Stomach smooth muscle (tissue), 2 donors: ENCODE data around the gene CADPS.

Experiments used
- H3K27ac ChIP-seq: one replicate; pipeline ENCODE4 v1.7.0; 2013; ENCODE audit warnings: mild to moderate bottlenecking, low read length, inconsistent platforms
- H3K27me3 ChIP-seq, 2 donors: one replicate each; pipeline ENCODE4 v1.7.0; 2013; ENCODE audit warnings: low read length in 2 of 2; ENCODE audit not compliant: insufficient read depth in 2 of 2, control insufficient read depth in 1 of 2
- H3K36me3 ChIP-seq, 2 donors: one replicate each; pipeline ENCODE4 v1.7.0; 2013; ENCODE audit warnings: low read length in 2 of 2; ENCODE audit not compliant: control insufficient read depth in 2 of 2, insufficient read depth in 2 of 2
- H3K4me1 ChIP-seq: one replicate; pipeline ENCODE4 v1.7.0; 2013; ENCODE audit warnings: low read length; ENCODE audit not compliant: control insufficient read depth, insufficient read depth
- H3K4me3 ChIP-seq, 2 donors: one replicate each; pipeline ENCODE4 v1.7.0; 2013; ENCODE audit warnings: low read length in 2 of 2
- H3K9ac ChIP-seq, 2 donors: one replicate each; pipeline ENCODE4 v1.7.0; 2013; ENCODE audit warnings: low read length in 2 of 2, mild to moderate bottlenecking in 1 of 2
- H3K9me3 ChIP-seq, 2 donors: one replicate each; pipeline ENCODE4 v1.7.0; 2013; ENCODE audit warnings: low read length in 2 of 2; ENCODE audit not compliant: control insufficient read depth in 2 of 2
- donor health status: healthy.
- donor health status: Pancreatic carcinoma.

CADPS gene

DNA sequence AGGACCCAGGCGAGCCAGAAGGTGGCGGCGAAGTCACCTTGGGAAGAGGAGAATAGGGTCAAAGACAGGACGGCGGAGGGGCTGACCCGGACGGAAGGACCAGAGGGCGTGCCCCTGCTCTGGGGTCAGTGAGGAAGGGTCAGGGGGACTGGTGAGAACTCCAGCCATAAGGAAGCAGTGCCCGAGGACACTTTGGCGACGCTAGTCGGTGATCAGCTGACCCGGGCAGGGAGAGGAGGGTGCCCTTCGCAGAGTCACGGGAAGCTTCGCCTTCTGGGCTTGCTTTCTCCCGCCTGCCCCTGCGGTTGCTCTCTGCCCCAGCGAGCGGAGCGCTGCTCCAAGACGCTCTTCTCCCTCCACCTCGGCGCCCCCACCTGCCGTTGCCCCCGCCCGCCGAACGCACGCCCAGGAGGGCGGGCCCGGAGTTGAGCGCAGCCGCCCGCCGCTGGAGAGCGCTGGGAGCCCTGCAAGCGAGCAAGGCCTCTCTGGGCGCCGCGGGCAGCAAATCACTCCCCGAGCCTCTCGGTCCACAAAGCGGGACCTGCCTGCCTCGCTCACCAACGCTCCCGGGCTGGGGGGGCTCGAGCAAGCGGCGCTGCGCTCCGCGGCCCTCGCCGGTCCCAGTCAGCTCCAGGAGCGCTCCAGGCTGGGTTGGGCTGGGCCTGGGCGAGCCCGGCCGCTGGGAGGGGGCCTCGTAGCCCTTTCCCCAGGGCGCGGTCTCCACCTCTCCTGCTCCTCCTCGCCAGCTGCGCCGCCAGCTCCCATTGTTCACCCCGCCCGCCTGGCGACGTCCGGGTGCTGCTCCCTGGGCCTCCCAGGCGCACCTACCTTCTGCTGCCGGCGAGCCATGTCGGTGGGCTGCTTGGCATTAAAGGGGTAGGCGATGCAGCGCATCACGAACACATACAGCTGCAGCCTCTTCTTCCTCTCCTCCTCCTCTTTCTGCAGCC, 1.2 kb downstream of the CADPS start:
- Histone ChIP-seq H3K36me3 (no peaks in the 10 kb centered on the region), H3K4me3 (peak overlapping the region; percentile 45 to 64), H3K4me1 (peaks cover 11% of the 10 kb centered on the region), H3K9ac (no peak overlapping the region), H3K27ac (no peak overlapping the region), H3K9me3 (peaks cover 0 to 5% of the 10 kb centered on the region in 2 donors), H3K27me3 (peaks cover 25 to 34% of the 10 kb centered on the region in 2 donors)

DNA sequence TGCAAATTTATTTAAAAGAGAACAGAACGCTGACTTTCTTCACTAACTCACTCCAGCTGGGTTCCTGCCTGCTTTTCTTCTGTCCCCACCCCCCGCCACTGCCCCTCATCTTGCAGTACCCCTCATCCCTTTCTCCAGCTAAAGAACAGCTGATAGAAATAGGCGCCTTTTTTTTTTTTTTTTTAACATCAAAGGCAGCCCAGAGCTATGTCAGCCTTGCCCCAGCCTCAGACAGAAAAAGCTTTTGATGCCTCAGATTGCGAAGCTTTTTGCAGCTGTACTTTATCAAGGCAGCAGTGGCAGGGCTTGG, 1.8 kb downstream of the CADPS start:
- H3K9ac ChIP-seq: no peak overlapping the region
- peaks cover 11% of the 10 kb centered on the region for H3K4me1 ChIP-seq
- no peak overlapping the region for H3K27ac ChIP-seq
- peaks cover 0 to 5% of the 10 kb centered on the region in 2 donors for H3K9me3 ChIP-seq
- peak overlapping the region; percentile 45 to 64 for H3K4me3 ChIP-seq
- H3K27me3 ChIP-seq: peaks cover 25 to 34% of the 10 kb centered on the region in 2 donors
- no peaks in the 10 kb centered on the region for H3K36me3 ChIP-seq

DNA sequence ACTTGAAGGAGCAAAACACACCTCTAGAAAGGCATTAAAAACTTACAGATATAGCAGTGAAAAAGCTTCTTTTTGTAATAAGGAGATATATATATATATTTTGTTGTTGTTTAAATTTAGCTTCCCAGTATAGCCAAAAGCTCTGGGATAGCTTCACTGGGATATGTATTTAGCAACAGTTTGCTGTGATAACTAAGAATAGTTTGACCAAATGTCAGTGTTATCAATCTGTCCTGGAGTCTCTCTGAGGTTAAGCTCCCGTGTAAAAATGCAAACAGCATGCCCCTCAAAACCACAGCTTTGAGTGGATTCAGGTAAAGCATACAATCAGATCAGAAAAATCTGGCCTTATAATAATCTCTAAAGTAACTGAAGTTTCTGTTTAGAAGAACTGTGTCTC, 2.9 kb downstream of the CADPS start:
- Histone ChIP-seq H3K27me3 (peaks cover 22 to 34% of the 10 kb centered on the region in 2 donors), H3K27ac (no peak overlapping the region), H3K9ac (no peak overlapping the region), H3K4me1 (peaks cover 11% of the 10 kb centered on the region), H3K36me3 (no peaks in the 10 kb centered on the region), H3K9me3 (peaks cover 0 to 5% of the 10 kb centered on the region in 2 donors), H3K4me3 (no peak overlapping the region)

DNA sequence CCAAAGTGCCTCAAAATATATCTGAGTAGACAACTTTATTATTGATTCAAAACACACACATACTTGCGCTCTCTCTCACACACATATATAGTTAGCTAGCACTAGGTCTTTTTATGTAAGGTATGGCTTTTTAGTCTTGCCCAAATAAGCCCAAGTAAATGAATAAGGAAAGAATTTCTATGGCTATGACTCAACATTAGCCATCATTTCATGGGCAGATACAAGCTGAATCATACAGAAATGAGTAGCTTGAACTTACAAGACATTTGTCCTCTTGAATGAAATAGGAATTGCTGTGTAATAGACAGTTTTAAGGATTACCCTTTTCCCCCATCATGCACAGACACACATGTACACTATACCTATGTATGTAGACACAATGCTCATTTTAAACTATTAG, 4.9 kb downstream of the CADPS start:
- H3K36me3 ChIP-seq: no peaks in the 10 kb centered on the region
- peaks cover 11% of the 10 kb centered on the region for H3K4me1 ChIP-seq
- H3K4me3 ChIP-seq: no peak overlapping the region
- no peak overlapping the region for H3K9ac ChIP-seq
- peaks cover 11 to 15% of the 10 kb centered on the region in 2 donors for H3K27me3 ChIP-seq
- H3K27ac ChIP-seq: no peak overlapping the region
- H3K9me3 ChIP-seq: no peaks in the 10 kb centered on the region

DNA sequence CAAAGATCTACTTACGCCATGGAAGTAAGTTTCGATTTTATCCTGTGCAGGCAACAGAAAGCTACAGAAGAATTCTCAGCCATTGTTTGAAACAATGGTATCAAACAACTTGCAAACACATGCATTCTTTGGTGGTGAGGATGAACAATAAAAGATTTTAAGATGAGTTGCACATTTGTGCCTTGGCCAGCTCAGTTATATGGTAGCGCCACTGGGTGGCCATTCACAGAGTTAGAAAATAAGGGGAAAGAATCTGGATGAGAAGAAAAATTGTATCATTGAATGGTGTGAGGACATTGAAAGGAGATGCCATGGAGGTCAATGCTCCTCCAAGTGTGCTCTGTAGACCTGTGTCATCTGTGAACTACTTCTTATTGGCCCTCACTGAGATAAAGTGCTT, 11.6 kb downstream of the CADPS start:
- no peak overlapping the region for H3K4me3 ChIP-seq
- no peak overlapping the region for H3K9ac ChIP-seq
- H3K9me3 ChIP-seq: no peaks in the 10 kb centered on the region
- H3K27me3 ChIP-seq: no peaks in the 10 kb centered on the region
- no peak overlapping the region for H3K27ac ChIP-seq
- no peaks in the 10 kb centered on the region for H3K36me3 ChIP-seq
- no peaks in the 10 kb centered on the region for H3K4me1 ChIP-seq

DNA sequence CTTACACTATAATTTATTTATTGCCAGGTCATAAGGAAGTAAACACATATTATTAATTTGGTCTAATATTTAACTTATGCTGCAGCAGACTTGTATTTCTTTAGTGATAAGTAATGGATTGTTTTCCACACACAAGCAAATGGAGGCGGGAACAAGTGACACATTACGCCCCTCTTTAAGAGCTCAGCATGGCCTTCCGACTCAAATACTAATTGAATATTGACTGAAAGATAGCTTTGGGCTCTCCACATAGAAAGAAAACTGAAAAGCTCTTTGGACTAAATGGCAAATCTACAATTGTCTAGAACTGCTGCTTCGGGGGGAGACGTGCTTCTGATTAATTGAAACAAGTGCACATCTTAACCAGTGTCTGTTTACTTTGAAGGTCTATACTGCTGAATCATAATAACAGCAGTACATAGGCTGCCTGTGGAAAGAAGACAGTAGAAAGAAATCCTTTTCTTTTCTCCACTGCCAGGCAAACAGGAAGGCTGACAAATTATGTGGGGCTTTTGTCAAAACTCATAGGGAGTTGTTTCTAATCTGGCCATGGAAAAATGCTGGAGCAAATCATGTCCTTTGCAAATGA, 15.9 kb downstream of the CADPS start:
- Histone ChIP-seq H3K9ac (no peak overlapping the region), H3K36me3 (no peaks in the 10 kb centered on the region), H3K9me3 (no peaks in the 10 kb centered on the region), H3K27ac (no peak overlapping the region), H3K27me3 (no peaks in the 10 kb centered on the region), H3K4me3 (no peak overlapping the region), H3K4me1 (no peaks in the 10 kb centered on the region)

DNA sequence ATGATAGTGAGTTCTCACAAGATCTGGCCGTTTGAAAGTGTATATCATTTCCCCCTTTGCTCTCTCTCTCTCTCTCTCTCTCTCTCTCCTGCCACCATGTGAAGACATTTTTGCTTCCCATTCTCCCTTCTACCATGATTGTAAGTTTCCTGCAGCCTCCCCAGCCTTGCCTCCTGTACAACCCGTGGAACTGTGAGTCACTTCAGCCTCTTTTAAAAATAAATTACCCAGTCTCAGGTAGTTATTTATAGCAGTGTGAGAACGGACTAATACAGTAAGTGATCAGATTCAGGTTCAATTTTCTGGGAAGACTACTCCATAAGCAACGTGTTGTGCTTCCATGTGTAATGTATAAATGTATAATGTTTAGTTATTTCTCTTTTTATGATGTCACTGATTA, 29.2 kb downstream of the CADPS start:
- no peak overlapping the region for H3K27ac ChIP-seq
- H3K4me1 ChIP-seq: no peaks in the 10 kb centered on the region
- no peaks in the 10 kb centered on the region for H3K27me3 ChIP-seq
- H3K9me3 ChIP-seq: no peaks in the 10 kb centered on the region
- H3K36me3 ChIP-seq: no peaks in the 10 kb centered on the region
- H3K9ac ChIP-seq: no peak overlapping the region
- no peak overlapping the region for H3K4me3 ChIP-seq

DNA sequence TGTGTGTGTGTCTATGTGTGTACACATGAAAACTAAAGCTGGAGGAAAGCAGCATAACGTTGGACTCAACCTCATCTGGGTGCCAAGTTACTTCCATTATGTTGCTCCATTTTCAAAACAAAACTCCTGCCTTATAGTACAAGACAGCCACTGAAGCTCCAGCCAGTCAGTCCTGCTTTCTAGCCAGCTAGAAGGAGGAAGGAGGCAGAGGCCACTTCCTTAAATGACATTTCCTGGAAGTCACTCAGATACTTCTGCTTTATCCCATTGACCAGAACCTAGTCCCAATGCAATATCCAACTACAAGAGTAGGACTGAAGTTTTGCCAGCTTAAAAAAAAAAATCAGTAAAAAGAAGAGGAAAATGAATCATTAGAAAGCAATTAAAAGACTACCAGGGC, 31.7 kb downstream of the CADPS start:
- Histone ChIP-seq H3K4me1 (no peaks in the 10 kb centered on the region), H3K4me3 (no peak overlapping the region), H3K9me3 (no peaks in the 10 kb centered on the region), H3K9ac (no peak overlapping the region), H3K36me3 (no peaks in the 10 kb centered on the region), H3K27ac (no peak overlapping the region), H3K27me3 (no peaks in the 10 kb centered on the region)

DNA sequence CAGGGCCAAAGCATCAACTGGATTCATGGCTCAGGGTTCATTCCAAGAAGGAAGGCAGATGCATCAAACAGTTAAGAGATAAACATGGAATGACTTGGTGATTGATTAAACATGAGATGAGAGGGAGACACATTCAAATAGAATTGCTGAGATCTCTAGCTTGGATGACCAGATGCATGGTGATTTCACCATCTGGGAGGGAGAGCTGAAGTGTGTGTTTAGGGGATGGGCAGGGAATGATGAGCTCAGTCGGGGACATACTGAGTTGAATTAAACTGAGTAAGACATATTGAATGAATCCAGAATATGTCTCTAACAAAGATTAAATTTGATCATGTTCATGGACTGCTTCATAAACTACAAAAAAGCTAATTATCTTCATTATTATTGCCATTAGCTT, 35.5 kb downstream of the CADPS start:
- H3K4me1 ChIP-seq: no peaks in the 10 kb centered on the region
- no peaks in the 10 kb centered on the region for H3K36me3 ChIP-seq
- H3K27me3 ChIP-seq: no peaks in the 10 kb centered on the region
- no peak overlapping the region for H3K9ac ChIP-seq
- no peak overlapping the region for H3K27ac ChIP-seq
- H3K9me3 ChIP-seq: no peaks in the 10 kb centered on the region
- no peak overlapping the region for H3K4me3 ChIP-seq

DNA sequence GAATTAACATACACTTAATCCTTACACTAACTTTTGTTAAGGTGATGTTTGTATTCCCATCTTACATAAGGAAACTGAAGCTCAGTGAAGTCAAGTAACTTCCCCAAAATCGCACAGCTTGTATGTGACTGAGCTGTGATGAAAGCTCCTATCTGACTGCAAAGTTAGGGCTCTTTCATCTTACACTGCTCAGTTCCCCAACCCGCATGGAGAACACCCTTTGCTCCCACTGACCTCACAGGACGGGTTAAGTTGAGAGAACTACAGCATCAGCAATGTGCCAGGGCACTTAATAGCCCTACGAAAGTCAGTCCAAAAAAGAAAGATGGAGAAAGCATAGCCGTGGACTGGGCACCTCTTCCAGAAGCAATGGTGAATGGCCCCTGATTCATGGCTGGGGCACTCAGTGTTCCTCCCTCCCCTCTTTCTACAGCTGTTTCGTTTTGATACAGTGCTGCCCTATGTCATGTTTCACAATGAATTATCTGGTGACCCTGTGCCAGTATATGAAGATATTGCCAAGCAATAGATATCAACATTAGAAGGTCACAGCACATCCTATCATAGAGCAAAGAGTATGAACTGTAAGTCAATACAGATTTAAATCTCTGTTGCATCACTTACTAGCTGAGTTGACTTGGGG, 38.0 kb downstream of the CADPS start:
- no peak overlapping the region for H3K4me3 ChIP-seq
- H3K9me3 ChIP-seq: no peaks in the 10 kb centered on the region
- no peaks in the 10 kb centered on the region for H3K27me3 ChIP-seq
- no peaks in the 10 kb centered on the region for H3K4me1 ChIP-seq
- no peak overlapping the region for H3K9ac ChIP-seq
- no peak overlapping the region for H3K27ac ChIP-seq
- no peaks in the 10 kb centered on the region for H3K36me3 ChIP-seq
